KMS-11 (cell line): Measurements from ENCODE around the gene PLCB4.
A peak's percentile ranks its signal among the peaks of the same experiment; 100 is the strongest.

Experiments
- H2AFZ ChIP-seq: fragments of 200-600 bp; sonication (generic); 2 replicates; pipeline ENCODE4 v1.6.1; 2016; ENCODE audit warnings: antibody characterized with exemption, mixed run types, low read depth
- H3K27ac ChIP-seq: fragments of 200-600 bp; sonication (generic); 2 replicates; pipeline ENCODE4 v1.6.1; 2016; ENCODE audit warnings: mild to moderate bottlenecking, mixed run types
- H3K27me3 ChIP-seq: fragments of 200-600 bp; sonication (generic); 2 replicates; pipeline ENCODE4 v1.6.1; 2017; ENCODE audit warnings: mild to moderate bottlenecking, low read depth, mixed run types, moderate library complexity; ENCODE audit not compliant: insufficient read depth
- H3K36me3 ChIP-seq: fragments of 200-600 bp; sonication (generic); 2 replicates; pipeline ENCODE4 v1.6.1; 2017; ENCODE audit warnings: mild to moderate bottlenecking, mixed run types; ENCODE audit not compliant: insufficient read depth
- H3K4me1 ChIP-seq: fragments of 200-600 bp; sonication (generic); 2 replicates; pipeline ENCODE4 v1.6.1; 2016; ENCODE audit warnings: mild to moderate bottlenecking, low read depth, mixed run types; ENCODE audit not compliant: poor library complexity, severe bottlenecking
- H3K4me2 ChIP-seq: fragments of 200-600 bp; sonication (generic); 2 replicates; pipeline ENCODE4 v1.7.0; 2016; ENCODE audit warnings: mild to moderate bottlenecking, mixed run types
- H3K4me3 ChIP-seq: fragments of 200-600 bp; sonication (generic); IDR thresholded peaks from 2 replicates; pipeline ENCODE4 v1.6.1; 2017; ENCODE audit warnings: low read depth, low read length, mixed read lengths; ENCODE audit not compliant: insufficient read depth
- H3K79me2 ChIP-seq: fragments of 200-600 bp; sonication (generic); 2 replicates; pipeline ENCODE4 v1.6.1; 2016; ENCODE audit warnings: low read depth, mixed run types; ENCODE audit not compliant: insufficient read depth
- H3K9ac ChIP-seq: fragments of 200-600 bp; sonication (generic); 2 replicates; pipeline ENCODE4 v1.6.1; 2016; ENCODE audit warnings: mild to moderate bottlenecking, mixed run types
- H4K20me1 ChIP-seq: fragments of 200-600 bp; sonication (generic); 2 replicates; pipeline ENCODE4 v1.6.1; 2016; ENCODE audit warnings: mild to moderate bottlenecking, mixed run types; ENCODE audit not compliant: insufficient read depth
- TF ChIP-seq, protein P1 (sequence below): fragments of 200-600 bp; sonication (generic); conservative IDR thresholded peaks from 2 replicates; pipeline ENCODE4 v1.6.1; 2017; ENCODE audit warnings: low read depth, mild to moderate bottlenecking, antibody characterized with exemption, low read length, moderate library complexity, mixed read lengths

PLCB4 gene

GRCh38 chr20:9510911-9511310, 442.0 kb downstream of the PLCB4 start:
- Histone ChIP-seq H3K27ac (peak overlapping the region; percentile 59), H2AFZ (peak overlapping the region; percentile 49), H3K9ac (no peak overlapping the region; the same call in 1 of the 2 replicates), H3K4me2 (peak overlapping the region; percentile 92), H3K36me3 (no peaks in the 10 kb centered on the region), H3K79me2 (no peaks in the 10 kb centered on the region), H4K20me1 (no peaks in the 10 kb centered on the region), H3K4me3 (no peak overlapping the region), H3K4me1 (peaks cover 40% of the 10 kb centered on the region), H3K27me3 (no peaks in the 10 kb centered on the region)
- TF ChIP-seq, protein P1, sequence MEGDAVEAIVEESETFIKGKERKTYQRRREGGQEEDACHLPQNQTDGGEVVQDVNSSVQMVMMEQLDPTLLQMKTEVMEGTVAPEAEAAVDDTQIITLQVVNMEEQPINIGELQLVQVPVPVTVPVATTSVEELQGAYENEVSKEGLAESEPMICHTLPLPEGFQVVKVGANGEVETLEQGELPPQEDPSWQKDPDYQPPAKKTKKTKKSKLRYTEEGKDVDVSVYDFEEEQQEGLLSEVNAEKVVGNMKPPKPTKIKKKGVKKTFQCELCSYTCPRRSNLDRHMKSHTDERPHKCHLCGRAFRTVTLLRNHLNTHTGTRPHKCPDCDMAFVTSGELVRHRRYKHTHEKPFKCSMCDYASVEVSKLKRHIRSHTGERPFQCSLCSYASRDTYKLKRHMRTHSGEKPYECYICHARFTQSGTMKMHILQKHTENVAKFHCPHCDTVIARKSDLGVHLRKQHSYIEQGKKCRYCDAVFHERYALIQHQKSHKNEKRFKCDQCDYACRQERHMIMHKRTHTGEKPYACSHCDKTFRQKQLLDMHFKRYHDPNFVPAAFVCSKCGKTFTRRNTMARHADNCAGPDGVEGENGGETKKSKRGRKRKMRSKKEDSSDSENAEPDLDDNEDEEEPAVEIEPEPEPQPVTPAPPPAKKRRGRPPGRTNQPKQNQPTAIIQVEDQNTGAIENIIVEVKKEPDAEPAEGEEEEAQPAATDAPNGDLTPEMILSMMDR, result no peak

- Histone ChIP-seq H3K4me3 (no peak overlapping the region), H3K4me2 (no peak overlapping the region), H3K79me2 (no peaks in the 10 kb centered on the region), H3K4me1 (peaks cover 40% of the 10 kb centered on the region), H4K20me1 (no peaks in the 10 kb centered on the region), H3K36me3 (no peaks in the 10 kb centered on the region), H3K27ac (no peak overlapping the region), H2AFZ (no peak overlapping the region), H3K9ac (no peak overlapping the region), H3K27me3 (no peaks in the 10 kb centered on the region)
- TF ChIP-seq, protein P1, result no peak
Measured at GRCh38 chr20:9514072-9514460, 445.2 kb downstream of the PLCB4 start.

GRCh38 chr20:9514461-9515213, 445.8 kb downstream of the PLCB4 start, which contains the start of gene LAMP5:
TSS of gene LAMP5 (plus strand) at chr20:9514590. CDS start at chr20:9514853, 263 bp downstream.
- Histone ChIP-seq H3K27ac (no peak within 1 kb of the TSS), H3K79me2 (no peaks in the 10 kb centered on the region), H3K4me2 (no peak within 1 kb of the TSS), H4K20me1 (no peaks in the 10 kb centered on the region), H2AFZ (no peak within 1 kb of the TSS; the same call in 1 of the 2 replicates), H3K36me3 (no peaks in the 10 kb centered on the region), H3K27me3 (no peaks in the 10 kb centered on the region), H3K4me3 (no peak within 1 kb of the TSS), H3K4me1 (peaks cover 36% of the 10 kb centered on the region), H3K9ac (no peak within 1 kb of the TSS)
- TF ChIP-seq, protein P1, result no peak

GRCh38 chr20:9515214-9515585, 446.3 kb downstream of the PLCB4 start:
- no peaks in the 10 kb centered on the region for H3K36me3 ChIP-seq
- no peaks in the 10 kb centered on the region for H3K79me2 ChIP-seq
- peaks cover 30% of the 10 kb centered on the region for H3K4me1 ChIP-seq
- H3K4me3 ChIP-seq, result no peak overlapping the region
- H4K20me1 ChIP-seq, result no peaks in the 10 kb centered on the region
- no peak overlapping the region for H3K27ac ChIP-seq
- TF ChIP-seq, protein P1, result no peak
- H3K27me3 ChIP-seq, result no peaks in the 10 kb centered on the region
- H2AFZ ChIP-seq, result no peak overlapping the region
- H3K9ac ChIP-seq, result no peak overlapping the region
- no peak overlapping the region for H3K4me2 ChIP-seq
